GM19238 (cell line): ENCODE data around the gene ZNF597.
"Not testable (repeated sequence)": the region's sequence is repeated elsewhere in the genome, so short reads cannot be mapped to it uniquely, and the experiment has no call there.

ENCODE experiments used
- DNase-seq: peaks from one replicate; pipeline ENCODE4 v3.0.0; 2011; ENCODE audit warnings: low spot score; ENCODE audit not compliant: insufficient read length

Gene ZNF597

DNA sequence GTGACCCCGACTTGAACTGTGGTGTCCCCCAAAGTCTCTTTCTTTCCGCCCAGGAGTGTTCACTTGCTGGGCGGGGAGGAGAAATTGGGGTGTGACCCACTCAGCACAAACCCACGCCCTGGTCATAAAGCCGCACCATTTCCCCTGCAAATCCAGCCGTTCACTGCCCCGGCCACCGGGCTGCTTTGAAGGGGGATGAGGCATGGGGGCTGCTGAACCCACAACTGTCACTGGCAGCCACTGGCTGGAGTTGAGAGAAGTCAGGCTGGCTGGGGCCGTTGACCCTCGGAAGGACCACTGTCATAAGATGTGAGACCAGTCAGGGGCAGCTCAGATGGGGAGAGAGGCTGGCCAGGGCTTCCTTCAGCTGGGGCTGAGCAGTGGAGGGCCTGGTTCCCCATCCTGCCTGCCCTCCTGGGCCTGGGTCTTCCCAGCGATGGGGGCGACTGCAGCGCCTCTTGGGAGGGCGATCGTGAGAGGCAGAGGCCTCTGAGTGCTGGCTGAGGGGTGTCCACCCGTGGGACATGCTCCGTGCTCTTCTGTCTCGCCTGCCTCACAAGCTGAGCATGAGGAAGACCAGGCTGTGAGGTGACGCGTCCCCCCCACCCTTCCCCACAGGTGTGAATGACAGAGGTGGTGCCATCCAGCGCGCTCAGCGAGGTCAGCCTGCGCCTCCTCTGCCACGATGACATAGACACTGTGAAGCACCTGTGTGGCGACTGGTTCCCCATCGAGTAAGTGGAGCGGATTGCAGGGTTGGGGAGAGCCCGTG, 32.5 kb upstream of the ZNF597 start:
- no peak for DNase-seq

DNA sequence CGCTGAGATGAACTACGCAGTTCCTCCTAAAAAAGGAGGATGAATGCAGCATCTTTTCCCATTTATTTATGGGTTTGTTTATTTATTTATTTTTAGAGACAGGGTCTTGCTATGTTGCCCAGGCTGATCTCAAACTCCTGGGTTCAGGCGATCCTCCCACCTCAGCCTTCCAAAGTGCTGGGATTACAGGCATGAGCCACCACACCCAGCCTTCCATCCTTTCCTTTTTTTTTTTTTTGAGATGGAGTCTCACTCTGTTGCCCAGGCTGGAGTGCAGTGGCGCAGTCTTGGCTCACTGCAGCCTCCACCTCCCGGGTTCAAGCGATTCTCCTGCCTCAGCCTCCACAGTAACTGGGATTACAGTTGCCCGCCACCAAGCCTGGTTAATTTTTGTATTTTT, 31.6 kb upstream of the ZNF597 start:
- DNase-seq = not testable (repeated sequence)

DNA sequence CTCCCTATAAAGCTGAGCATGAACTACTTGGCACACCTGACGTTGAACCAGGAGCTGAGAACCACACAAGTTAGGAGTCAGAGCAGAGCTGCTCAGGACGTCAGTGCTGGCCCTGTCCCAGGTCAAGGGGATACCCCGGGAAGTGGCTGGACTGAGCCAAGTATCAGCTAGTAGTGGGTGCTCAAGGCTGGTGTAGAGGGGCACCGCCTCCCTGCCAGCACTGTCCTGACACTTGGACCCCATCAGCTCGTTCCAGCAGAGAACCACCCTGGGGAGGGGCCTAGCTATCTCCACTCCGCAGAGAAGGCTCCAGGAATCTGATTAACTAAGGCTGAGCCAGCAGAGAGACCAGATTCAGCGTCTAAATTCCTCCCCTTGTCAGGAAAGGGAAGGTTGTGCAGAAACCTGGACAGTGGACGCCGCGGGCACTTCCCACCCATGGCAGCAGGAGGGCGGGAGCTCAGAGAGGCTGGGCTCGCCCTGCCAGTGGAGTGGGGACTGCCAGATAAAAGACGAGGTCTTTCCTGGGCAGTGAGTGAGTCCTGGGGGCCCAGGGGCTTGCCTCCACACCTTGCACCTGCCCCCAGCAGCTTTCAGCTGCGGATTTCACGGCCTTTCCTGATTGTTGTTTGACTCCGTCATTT, 31.0 kb upstream of the ZNF597 start:
- no peak for DNase-seq

DNA sequence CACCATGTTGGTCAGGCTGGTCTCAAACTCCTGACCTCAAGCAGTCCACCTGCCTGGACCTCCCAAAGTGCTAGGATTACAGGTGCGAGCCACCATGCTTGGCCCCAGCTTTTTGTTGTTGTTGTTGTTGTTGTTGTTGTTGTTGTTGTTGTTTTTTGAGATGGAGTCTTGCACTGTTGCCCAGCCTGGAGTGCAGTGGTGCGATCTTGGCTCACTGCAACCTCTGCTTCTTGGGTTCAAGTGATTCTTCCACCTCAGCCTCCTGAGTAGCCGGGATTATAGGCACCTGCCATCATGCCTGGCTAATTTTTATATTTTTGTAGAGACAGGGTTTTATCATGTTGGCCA, 30.3 kb upstream of the ZNF597 start:
- not testable (repeated sequence) for DNase-seq

DNA sequence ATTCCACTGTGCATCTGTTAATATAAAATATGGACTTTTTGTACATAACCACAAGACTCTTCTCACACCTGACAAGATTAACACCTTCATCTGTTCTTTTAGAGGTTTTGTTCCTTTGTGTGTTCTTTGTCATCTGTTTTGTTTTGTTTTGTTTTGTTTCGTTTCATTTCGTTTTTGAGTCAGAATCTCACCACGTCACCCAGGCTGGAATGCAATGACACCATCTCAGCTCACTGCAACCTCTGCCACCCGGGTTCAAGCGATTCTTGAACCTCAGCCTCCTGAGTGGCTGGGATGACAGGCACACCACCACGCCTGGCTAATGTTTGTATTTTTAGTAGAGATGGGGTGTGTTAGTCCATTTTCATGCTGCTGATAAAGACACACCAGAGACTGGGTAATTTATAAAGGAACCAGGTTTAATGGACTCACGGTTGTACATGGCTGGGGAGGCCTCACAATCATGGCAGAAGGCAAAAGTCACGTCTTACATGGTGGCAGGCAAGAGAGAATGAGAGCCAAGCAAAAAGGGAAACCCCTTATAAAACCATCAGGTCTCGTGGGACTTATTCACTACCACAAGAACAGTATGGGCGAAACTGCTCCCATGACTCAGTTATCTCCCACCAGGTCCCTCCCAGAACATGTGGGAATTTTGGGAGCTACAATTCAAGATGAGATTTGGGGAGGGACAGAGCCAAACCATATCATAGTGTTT, 29.7 kb upstream of the ZNF597 start:
- no peak for DNase-seq

DNA sequence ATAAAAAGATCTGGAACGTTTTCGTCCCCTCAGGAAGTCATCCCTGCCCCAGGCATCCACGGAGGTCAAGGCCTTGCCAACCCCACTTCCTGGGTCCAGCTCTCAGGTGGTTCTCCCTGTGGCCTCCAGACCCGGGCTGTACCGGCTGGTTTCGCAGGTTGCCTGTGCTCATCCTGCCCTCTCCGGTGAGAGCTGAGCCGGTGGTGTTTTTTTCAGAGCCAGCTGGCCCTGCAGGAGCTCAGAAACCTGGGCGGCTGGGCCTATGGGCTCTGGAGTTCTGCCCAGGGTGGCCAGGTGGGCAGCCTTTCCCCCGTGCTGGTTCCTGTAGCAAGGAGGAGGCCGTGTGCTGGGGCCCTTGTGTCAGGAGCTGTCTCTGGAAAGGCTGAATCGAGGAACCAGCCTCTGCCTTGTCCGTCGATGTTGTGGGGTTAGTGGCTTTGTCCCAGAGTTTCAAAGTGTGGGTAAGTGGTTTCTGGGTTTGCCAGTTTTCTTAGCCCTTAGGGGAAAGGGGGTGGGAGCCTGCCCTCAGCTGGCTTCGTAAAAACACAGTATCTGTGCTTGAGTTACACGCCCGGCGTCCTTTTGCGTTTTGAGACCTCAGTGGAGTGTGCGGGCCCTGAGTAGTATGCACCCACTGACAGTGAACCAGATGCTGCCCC, 28.3 kb upstream of the ZNF597 start:
- no peak for DNase-seq

DNA sequence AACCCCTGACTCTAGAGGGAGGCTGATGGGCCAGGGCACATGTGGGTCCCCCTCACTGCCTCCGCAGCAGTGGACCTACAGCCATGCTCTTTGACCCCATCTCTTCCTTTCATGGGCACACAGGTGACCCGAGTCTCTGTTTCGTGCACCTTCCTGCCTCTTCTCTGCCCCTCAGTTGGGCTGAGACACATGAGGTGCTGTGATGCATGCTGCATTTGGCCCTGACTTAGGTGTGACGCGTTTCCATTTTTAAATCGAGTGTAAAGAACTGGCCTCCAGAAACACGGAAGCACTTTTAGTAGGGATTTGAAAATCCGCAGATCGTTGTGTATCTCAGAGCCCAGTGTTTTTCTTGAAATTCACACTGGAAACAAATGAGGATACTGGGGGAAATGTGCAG, 27.4 kb upstream of the ZNF597 start:
- DNase-seq = no peak

DNA sequence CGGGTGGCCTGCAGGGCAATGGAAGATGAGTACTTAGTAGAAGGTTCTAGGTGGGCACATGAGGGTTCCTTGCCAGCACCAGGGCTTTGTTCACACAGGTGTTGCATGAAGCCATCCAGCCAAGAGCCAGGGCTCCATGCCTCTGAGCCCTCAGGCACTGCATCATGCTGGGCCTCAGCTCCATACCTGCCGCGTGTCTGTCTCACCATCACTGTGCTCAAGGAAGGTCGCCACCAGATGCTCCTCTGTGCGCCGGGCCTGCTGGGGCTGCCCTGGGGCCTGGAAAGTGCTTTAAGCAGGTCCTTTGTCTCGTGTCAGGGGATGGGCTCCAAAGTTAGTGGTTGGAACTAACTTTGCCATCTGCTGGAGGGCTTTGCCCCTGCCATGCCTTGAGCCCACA, 26.4 kb upstream of the ZNF597 start:
- DNase-seq = no peak

DNA sequence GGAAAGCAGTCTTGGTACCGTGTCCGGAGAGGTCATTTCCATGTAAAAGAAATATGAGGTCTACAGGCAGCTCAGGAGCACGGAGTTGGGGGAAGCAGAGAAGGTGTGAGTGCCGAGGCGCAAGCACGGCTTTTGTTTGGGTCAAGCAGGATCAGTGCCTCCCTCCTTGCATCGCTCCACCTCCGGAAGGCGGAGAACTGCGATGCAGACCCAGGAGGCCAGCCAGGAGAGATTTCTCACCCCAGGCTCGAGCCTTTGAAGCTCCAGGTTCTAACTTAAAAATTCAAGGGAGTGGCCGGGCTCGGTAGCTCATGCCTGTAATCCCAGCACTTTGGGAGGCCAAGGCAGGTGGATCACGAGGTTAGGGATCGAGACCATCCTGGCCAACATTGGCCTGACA, 25.2 kb upstream of the ZNF597 start:
- DNase-seq = no peak

DNA sequence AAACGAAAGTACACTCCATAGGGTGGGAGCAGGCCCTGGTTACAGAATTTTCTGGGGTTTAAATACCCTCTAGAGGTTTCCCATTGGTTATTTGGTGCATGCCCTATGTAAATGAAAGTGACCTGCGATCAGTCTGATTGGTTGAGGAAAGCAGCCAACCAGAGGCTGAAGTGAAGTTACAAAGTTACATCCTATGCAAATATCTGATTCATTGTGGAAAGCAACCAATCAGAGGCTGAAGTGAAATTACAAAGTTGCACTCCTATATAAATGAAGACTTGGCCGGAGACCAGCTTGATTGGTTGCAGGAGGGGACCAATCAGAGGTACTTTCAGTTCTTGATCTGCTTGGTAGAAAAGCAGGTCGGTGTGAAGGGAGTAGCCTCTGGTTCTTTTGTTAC, 24.6 kb upstream of the ZNF597 start:
- no peak for DNase-seq

DNA sequence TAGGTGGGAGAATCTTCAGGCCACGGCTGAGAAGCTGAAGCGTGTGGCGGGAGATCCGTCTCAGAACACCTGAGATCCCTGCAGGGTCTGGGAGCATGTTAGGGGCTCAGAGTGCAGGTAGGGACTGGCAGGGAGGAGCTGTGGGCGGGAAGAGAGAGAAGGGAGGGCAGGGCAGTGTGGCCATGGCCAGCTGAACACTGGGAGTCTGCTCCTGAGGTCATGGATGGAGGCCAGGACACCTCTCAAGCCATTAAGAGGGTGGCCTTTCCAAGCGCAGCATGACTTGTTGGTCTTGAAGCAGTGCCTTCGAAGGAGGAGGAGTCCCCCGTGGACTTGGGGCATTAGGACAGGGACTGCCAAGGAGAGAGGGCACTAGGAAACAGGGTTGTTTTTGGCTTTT, 23.9 kb upstream of the ZNF597 start:
- no peak for DNase-seq

DNA sequence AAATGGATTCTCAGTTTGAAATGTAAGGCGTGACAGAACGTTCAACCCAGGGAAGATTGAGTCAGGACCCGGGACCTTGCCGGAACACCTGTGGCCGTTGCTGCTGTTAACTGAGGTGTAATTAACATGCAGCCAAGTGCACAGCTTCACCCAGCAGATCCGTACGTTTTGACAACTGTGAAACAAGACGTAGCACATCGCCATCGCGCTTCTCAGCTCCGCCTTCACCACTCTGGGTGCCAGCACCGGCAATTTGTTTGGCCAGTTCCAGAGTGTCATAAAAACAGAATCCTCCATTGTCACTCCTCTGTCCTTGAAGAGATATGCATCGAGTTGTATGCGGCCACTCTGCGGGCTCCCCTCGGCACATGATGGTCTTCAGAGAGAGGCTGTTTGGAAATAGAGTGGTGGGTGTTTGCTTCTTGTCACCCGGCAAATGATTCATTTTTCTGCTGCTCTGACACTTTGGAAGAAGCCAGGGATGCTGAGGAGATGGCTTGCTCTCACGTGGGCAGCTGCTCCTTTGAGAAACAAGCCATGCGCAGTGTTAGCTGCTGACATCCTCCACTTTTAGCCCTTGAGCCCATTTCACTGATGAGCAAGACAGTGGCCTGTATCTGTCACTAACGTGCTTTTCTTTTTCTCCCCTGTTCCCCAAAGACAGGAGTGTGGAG, 22.7 kb upstream of the ZNF597 start:
- no peak for DNase-seq

DNA sequence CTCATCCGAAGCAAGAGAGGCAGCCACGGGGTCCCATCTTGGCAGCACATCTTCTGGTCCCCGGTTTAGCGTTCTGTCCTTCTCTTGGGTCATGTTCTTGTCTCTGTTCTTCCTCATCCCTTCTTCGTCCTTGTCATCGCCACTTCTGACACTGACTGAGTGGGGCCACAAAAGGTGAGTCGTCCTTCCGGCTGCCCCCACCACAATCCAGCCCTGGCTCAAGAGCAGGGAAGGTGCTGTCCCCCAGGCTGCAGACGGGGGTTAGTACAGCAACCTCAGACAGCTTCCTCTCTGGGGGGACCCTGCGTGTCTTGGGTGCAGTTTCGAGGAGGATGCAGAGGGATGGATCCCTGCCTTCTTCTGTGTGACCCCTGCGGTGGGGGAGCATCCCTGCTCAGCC, 22.0 kb upstream of the ZNF597 start:
- no peak for DNase-seq

DNA sequence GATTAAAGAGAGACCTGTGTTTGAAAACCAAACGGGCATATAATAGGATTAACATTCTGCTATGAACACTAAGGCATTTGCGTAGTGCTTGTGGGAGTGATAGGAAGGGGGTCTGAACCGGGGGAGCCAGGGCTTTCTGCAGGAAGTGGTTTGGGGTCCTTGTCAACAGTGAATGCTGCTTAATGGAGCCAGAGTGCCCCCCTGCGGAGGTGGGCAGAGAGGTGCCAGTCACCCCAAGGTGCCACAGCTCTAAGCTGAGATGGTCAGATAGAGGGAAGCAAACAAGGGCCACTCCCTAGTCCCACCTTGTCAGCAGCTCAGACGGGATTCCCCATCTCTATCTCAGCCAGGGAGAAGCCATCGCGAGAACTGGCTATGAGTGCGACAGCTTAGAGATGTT, 17.8 kb upstream of the ZNF597 start:
- no peak for DNase-seq

DNA sequence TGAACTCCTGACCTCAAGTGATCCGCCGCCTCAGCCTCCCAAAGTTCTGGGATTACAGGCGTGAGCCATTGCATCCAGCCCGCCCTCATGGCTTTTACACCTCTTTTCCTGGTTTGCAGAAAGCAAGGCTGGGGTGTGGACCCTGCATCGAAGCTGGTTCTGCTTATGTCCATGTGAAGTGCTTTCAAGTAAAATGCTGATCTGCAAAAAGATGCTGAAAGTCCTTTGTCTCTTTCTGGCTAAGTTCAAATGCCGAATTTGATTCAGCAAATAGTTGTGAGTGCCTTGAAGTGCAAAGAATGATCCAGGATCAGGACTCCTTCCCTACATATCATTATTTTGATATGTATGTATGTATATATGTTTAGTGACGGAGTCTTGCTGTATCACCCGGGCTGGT, 17.3 kb upstream of the ZNF597 start:
- DNase-seq = no peak

DNA sequence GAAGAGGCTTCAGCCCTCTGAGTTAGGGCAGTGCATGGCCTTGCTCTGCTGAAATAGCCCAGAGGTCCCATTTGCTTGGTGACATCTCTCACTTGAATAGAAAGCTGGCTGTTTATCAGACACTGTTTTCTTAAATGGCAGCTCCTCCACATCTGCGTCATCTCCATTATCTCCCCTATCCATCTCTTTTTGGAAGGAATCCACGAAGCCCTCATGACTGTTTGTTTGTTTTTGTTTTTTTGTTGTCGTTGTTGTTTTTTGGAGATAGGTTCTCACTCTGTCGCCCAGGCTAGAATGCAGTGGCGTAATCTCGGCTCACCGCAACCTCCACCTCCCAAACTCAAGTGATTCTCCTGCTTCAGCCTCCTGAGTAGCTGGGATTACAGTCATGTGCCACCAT, 16.8 kb upstream of the ZNF597 start:
- DNase-seq = no peak

DNA sequence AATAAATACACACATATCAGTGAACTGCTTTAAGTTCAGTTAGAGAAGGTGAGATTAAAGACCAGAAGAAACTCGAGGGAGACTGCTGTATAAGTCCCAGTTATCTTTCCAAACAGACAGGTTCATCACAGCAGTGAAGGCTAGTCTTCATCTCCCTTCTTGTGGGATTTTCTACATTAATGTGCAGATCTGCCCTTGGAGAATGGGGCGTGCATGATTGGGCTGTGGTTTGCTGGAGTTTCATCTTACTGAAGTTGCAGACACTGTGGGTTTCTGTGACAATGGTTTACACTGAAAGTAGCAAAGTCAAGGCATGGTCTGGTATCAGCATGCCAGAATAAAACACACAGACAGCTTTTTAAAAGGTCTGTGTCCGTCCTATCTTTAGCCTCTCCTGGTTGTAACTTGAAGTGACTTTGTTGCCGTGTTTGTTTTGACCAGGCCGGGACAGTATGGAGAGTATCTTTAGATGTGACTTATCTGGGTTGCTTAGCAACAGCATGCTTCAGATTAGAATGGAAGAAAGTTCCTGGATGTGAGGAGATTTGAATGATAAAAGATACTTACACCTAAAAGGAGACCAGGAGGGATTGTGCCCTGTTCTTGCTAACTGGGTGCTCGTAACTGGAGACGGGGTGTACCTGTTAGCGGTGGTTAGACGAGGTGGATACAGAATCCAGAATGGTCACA, 16.2 kb upstream of the ZNF597 start:
- DNase-seq = no peak

DNA sequence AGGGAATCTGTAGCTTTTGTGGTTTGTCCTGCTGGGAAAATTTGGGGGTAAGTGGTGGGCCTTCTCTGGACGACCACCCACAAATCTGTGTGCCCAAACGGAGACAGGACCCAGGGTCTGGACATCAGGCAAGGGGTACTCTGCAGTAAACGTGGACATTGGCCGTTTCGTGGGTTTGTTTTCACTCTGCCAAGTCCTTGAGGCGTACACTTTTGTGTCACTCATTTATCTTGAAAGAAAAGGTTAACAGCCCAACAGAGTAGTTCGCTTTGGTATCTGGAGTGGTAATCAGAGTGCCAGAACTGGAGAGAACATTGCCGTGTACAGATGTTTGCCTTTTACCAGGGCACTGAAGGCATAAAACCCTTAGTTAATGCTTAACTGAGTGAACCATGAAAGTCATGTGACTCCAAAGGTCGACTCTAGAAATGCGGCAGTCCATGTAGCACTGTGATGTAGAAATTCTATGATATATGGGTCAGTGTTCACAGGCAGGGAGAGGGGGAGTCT, 15.6 kb upstream of the ZNF597 start:
- DNase-seq = peak; percentile 62

DNA sequence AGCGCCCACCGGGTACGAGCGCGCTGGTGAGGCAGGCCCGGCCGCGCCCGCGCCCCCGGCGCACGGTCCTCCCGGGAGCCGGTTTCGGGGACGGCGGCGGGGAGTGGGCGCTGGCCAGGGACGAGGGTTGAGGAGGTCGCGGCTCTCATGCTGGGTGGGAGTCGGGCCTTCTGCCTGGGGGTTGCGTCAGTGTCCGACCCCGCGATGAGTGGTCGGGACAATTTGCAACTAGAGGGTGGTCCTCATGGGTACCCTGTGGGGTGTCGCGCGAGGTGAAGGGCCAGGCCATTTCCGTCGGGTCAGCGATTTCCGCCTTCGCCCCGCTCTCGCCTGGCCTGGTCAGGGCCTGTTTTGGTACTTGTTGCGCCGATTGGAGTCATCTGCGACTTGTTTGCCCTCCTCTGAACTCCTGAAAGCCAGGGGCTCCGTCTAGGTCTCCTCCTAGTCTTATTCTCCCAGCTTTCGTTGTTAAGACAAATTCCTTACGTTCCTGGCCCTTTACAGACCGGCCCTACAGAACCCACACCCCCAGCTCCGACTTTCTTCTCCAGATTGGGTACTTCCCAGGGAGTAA, 15.1 kb upstream of the ZNF597 start:
- DNase-seq = no peak

DNA sequence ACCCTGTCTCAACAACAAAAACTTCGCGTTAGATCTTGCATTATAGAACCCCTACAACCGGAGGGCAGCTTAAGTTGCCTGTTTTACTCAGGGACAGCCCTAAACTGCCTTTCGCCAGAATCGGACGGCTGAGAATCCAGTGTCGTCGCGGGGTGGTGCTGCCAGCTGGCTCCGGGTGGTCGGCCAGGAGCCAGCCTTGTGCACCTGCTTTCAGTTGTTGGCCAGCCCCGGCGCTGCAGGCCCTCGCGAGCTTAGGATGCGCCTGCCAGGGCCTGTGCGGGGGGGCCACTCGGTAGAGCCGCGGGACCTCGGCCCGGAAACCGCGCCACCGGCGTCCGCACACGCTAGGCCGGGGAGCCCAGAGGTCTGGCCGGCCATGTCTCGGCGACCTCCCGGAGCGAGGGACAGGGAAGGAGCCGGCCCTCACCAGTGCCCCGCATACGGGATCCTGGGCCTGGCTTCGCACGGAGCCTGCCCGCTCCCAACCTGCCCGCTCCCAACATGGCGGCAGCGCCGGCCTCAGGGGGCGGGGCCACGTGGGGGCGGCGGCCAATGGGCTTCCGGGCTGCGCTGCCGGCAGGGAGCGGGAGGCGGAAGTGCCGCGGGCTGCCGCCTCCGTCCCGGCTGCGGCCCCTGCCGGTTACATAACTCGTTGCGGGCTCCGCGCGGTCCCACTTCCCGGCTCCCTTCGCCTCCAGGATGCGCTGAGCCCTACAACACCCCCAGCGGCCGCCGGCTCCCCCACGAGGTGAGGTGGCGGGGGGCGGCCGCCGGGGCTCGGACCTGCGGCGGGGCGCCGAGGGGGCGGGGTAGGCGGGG, 14.3 kb upstream of the ZNF597 start:
- DNase-seq = peak; percentile 99
